Measurements from ENCODE around the gene TRIM58. TPM values are rescaled to one million over a fixed set of nuclear protein-coding genes. Genes with fewer than 3 reads are reported as not detected.

Gene TRIM58
- polyA plus RNA-seq, 2 donors, result 0.15 TPM; not detected in 1

DNA sequence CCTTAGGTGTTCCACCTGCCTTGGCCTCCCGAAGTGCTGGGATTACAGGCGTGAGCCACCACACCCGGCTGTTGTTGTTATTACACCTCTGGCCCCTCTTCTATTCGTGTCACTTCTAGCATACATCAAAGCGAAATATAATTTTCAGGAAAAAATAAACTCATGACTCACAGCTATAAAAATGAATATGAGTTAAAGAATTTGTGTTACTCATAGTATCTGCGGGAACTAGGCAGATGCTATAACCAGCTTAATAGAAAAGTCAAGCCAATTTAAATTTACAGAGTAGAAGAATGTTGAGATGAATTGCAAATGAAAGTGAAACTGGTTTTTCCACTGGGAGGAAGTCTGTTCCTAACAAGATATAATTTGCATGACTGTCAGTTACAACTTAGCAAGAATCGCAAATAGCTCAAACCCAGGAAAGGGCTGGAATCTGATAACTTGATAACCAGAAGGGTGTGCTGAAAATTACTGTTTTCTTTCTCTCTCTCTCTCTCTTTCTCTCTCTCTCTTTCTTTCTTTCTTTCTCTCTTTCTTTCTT, 49.6 kb downstream of the TRIM58 start:
- H3K27me3 ChIP-seq (ENCODE audit: control insufficient read depth in 1 of 2, insufficient read depth in 2 of 2, low read length in 2 of 2), result no peaks in the 10 kb centered on the region
- no peaks in the 10 kb centered on the region for H3K36me3 ChIP-seq (ENCODE audit: control insufficient read depth in 2 of 2, insufficient read depth in 2 of 2, low read length in 1 of 2)
- H3K27ac ChIP-seq (ENCODE audit: low read depth in 2 of 2, low read length in 1 of 2), result peak overlapping the region in 1 of 2 donors; percentile 22
- H3K4me1 ChIP-seq (ENCODE audit: control insufficient read depth in 2 of 2, insufficient read depth in 2 of 2, low read length in 1 of 2), result no peaks in the 10 kb centered on the region
- H3K4me3 ChIP-seq (ENCODE audit: low read depth in 1 of 2, low read length in 2 of 2), result no peak overlapping the region
- H3K9me3 ChIP-seq (ENCODE audit: control insufficient read depth in 2 of 2, insufficient read depth in 1 of 2, low read depth in 1 of 2, low read length in 1 of 2), result peaks cover 0 to 4% of the 10 kb centered on the region in 2 donors
- 40 to 50% methylated on average over 7 of the region's 7 CpGs for WGBS, 2 donors

DNA sequence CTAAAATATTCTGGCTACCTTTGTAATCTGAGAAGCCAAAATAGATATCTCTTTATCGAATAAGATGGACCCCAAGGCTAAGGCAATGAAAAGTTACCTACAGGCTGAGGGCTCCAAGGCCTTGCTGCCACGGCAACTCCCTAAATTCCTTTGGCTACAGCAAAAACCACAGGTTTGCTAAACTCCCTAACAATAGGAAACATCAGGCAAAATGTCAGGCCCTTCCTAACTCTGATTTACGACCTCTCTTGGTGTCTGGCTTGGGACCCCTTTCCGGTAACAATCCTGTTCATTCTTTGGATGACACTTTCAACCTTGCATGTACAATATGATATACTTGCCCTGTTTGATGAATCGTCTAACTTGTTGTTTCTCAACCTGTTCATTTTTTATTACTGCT, 51.8 kb downstream of the TRIM58 start:
- Histone ChIP-seq H3K9me3 (ENCODE audit: control insufficient read depth in 2 of 2, insufficient read depth in 1 of 2, low read depth in 1 of 2, low read length in 1 of 2) (peaks cover 0 to 4% of the 10 kb centered on the region in 2 donors), H3K27me3 (ENCODE audit: control insufficient read depth in 1 of 2, insufficient read depth in 2 of 2, low read length in 2 of 2) (no peaks in the 10 kb centered on the region), H3K27ac (ENCODE audit: low read depth in 2 of 2, low read length in 1 of 2) (no peak overlapping the region), H3K36me3 (ENCODE audit: control insufficient read depth in 2 of 2, insufficient read depth in 2 of 2, low read length in 1 of 2) (no peaks in the 10 kb centered on the region), H3K4me1 (ENCODE audit: control insufficient read depth in 2 of 2, insufficient read depth in 2 of 2, low read length in 1 of 2) (no peaks in the 10 kb centered on the region), H3K4me3 (ENCODE audit: low read depth in 1 of 2, low read length in 2 of 2) (no peak overlapping the region)
- 80% methylated on average over 5 of the region's 5 CpGs for WGBS, 2 donors

DNA sequence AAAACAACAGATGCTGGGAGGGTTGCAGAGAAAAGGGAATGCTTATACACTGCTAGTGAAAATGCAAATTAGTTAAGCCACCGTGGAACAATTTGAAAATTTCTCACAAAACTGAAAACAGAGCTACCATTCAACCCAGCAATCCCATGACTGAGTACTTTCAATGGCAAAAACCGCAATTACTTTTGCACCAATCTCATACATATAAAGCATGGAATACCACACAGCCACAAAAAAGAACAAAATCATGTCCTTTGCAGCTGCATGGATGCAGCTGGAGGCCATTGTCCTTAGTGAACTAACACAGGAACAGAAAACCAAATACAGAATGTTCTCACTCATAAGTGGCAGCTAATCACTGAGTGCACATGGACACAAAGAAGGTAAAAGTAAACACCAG, 56.8 kb downstream of the TRIM58 start:
- H3K4me3 ChIP-seq (ENCODE audit: low read depth in 1 of 2, low read length in 2 of 2), result no peak overlapping the region
- no peaks in the 10 kb centered on the region for H3K36me3 ChIP-seq (ENCODE audit: control insufficient read depth in 2 of 2, insufficient read depth in 2 of 2, low read length in 1 of 2)
- H3K9me3 ChIP-seq (ENCODE audit: control insufficient read depth in 2 of 2, insufficient read depth in 1 of 2, low read depth in 1 of 2, low read length in 1 of 2), result peaks cover 0 to 4% of the 10 kb centered on the region in 2 donors
- 66 to 75% methylated on average over 2 of the region's 2 CpGs for WGBS, 2 donors
- no peaks in the 10 kb centered on the region for H3K27me3 ChIP-seq (ENCODE audit: control insufficient read depth in 1 of 2, insufficient read depth in 2 of 2, low read length in 2 of 2)
- no peaks in the 10 kb centered on the region for H3K4me1 ChIP-seq (ENCODE audit: control insufficient read depth in 2 of 2, insufficient read depth in 2 of 2, low read length in 1 of 2)
- H3K27ac ChIP-seq (ENCODE audit: low read depth in 2 of 2, low read length in 1 of 2), result no peak overlapping the region

DNA sequence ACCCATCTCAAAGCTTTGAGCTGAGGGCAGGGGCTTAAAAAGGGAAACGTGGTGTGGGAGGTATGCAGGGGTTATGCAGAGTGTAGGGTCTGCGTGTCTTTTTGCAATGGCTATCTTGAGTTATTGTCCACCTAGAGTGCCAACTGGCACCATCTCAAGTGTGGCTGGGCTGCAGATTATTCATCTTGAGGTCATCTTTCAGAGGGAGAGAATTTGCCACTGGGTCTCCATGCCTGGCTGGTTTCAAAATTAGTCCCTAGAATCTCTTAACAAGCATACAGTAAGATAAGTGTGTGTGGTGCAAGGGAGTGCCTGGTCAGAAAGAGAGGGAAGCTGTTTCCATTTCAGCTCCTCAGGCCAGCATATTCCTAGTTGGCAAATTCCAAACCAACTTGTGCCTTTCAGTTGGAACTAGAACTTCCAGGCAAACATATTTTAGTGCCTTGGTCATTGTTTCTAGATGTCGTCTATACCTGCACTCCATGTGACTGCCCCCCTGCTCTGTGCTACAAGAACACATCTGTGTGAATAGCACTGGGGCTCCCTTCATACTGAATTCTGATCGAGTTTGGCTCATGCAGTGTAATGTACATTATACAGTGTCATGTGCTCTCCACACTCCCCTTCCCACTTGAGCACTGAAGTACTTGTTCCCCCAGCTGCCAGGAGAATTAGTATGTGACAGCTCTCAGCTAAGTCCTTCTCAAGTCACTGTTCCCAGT, 58.1 kb downstream of the TRIM58 start:
- H3K36me3 ChIP-seq (ENCODE audit: control insufficient read depth in 2 of 2, insufficient read depth in 2 of 2, low read length in 1 of 2), result no peaks in the 10 kb centered on the region
- H3K27ac ChIP-seq (ENCODE audit: low read depth in 2 of 2, low read length in 1 of 2), result no peak overlapping the region
- WGBS, 2 donors, result 59 to 62% methylated on average over 4 of the region's 4 CpGs
- peaks cover 0 to 4% of the 10 kb centered on the region in 2 donors for H3K9me3 ChIP-seq (ENCODE audit: control insufficient read depth in 2 of 2, insufficient read depth in 1 of 2, low read depth in 1 of 2, low read length in 1 of 2)
- no peak overlapping the region for H3K4me3 ChIP-seq (ENCODE audit: low read depth in 1 of 2, low read length in 2 of 2)
- H3K27me3 ChIP-seq (ENCODE audit: control insufficient read depth in 1 of 2, insufficient read depth in 2 of 2, low read length in 2 of 2), result no peaks in the 10 kb centered on the region
- H3K4me1 ChIP-seq (ENCODE audit: control insufficient read depth in 2 of 2, insufficient read depth in 2 of 2, low read length in 1 of 2), result no peaks in the 10 kb centered on the region

DNA sequence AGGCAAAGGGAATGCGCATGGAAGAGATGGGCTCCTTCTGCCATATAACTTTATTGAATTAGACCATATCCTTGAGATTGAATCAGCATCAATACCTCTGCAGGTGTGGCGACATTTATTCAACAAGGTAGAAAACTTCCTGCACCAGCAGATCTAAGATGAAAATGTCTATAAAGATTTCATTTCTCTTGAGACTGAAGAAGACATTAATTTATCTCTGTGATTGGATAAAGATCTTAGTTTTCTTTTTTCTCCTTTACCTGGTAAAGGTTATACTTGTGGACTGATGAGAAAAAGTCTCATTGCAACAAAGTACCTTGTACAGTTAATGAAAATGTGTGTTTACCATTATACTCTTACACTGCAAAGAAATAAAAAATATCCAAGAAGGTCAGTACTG, 63.0 kb downstream of the TRIM58 start, which contains the start of gene OR2T8:
Gene OR2T8 (plus strand): TSS at position 301 of the 400 bp plus-strand sequence. CDS start 766 bp downstream, outside the sequence.
- 77 to 93% methylated on average over 2 of the region's 2 CpGs for WGBS, 2 donors
- Histone ChIP-seq H3K9me3 (ENCODE audit: control insufficient read depth in 2 of 2, insufficient read depth in 1 of 2, low read depth in 1 of 2, low read length in 1 of 2) (peaks cover 0 to 4% of the 10 kb centered on the region in 2 donors), H3K27ac (ENCODE audit: low read depth in 2 of 2, low read length in 1 of 2) (no peak within 1 kb of the TSS), H3K4me3 (ENCODE audit: low read depth in 1 of 2, low read length in 2 of 2) (no peak within 1 kb of the TSS), H3K27me3 (ENCODE audit: control insufficient read depth in 1 of 2, insufficient read depth in 2 of 2, low read length in 2 of 2) (no peaks in the 10 kb centered on the region), H3K36me3 (ENCODE audit: control insufficient read depth in 2 of 2, insufficient read depth in 2 of 2, low read length in 1 of 2) (no peaks in the 10 kb centered on the region), H3K4me1 (ENCODE audit: control insufficient read depth in 2 of 2, insufficient read depth in 2 of 2, low read length in 1 of 2) (no peaks in the 10 kb centered on the region)

DNA sequence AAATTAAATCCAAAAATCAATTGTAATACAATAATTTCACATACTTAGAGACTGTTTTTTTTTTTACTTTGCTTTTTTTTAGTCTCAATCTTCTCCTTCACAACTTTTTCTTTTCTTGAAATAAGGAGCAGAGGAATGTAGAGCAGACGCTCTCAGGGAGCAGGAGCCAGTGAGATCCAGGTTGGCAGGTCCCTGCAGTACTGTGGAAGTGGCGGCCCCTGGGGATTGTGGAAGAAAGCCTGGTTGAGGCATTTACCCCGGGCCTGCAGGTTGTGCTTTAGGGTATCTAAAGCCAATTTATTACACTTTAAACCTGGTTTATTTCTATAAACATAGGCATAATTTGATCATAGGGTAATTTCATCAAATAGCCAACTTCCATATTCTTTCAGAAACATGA, 67.0 kb downstream of the TRIM58 start:
- Histone ChIP-seq H3K27me3 (ENCODE audit: control insufficient read depth in 1 of 2, insufficient read depth in 2 of 2, low read length in 2 of 2) (no peaks in the 10 kb centered on the region), H3K36me3 (ENCODE audit: control insufficient read depth in 2 of 2, insufficient read depth in 2 of 2, low read length in 1 of 2) (no peaks in the 10 kb centered on the region), H3K4me3 (ENCODE audit: low read depth in 1 of 2, low read length in 2 of 2) (no peak overlapping the region), H3K4me1 (ENCODE audit: control insufficient read depth in 2 of 2, insufficient read depth in 2 of 2, low read length in 1 of 2) (no peaks in the 10 kb centered on the region), H3K9me3 (ENCODE audit: control insufficient read depth in 2 of 2, insufficient read depth in 1 of 2, low read depth in 1 of 2, low read length in 1 of 2) (no peaks in the 10 kb centered on the region), H3K27ac (ENCODE audit: low read depth in 2 of 2, low read length in 1 of 2) (no peak overlapping the region)
- WGBS, 2 donors, result 69 to 70% methylated on average over 3 of the region's 3 CpGs

DNA sequence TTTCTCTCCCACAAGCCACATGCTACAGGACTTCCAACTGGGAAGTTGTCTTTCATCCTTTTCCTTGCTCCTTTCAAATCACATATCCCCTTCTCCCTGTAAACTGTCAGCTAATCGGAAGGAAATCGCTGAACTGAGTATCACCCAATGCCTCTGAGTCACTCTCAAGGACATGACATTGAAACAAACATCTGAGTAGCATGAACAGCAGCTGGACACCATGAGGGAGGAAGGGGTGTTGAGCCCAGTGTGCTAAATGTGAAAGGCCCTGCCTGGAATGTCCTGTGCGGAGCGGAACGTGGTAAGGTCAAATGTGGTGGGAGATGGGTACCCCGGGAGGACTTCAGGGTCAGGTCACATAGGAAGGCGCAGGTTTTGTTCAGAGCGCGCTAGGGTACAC, 67.9 kb downstream of the TRIM58 start, which contains the start of gene OR2AJ1:
Gene OR2AJ1 (plus strand): TSS at position 22 of the 400 bp plus-strand sequence. CDS start 8,880 bp downstream, outside the sequence.
- Histone ChIP-seq H3K36me3 (ENCODE audit: control insufficient read depth in 2 of 2, insufficient read depth in 2 of 2, low read length in 1 of 2) (no peaks in the 10 kb centered on the region), H3K9me3 (ENCODE audit: control insufficient read depth in 2 of 2, insufficient read depth in 1 of 2, low read depth in 1 of 2, low read length in 1 of 2) (no peaks in the 10 kb centered on the region), H3K27me3 (ENCODE audit: control insufficient read depth in 1 of 2, insufficient read depth in 2 of 2, low read length in 2 of 2) (no peaks in the 10 kb centered on the region), H3K4me3 (ENCODE audit: low read depth in 1 of 2, low read length in 2 of 2) (no peak within 1 kb of the TSS), H3K4me1 (ENCODE audit: control insufficient read depth in 2 of 2, insufficient read depth in 2 of 2, low read length in 1 of 2) (no peaks in the 10 kb centered on the region), H3K27ac (ENCODE audit: low read depth in 2 of 2, low read length in 1 of 2) (no peak within 1 kb of the TSS)
- WGBS, 2 donors, result 82 to 87% methylated on average over 9 of the region's 9 CpGs

Other genes with a start within 250 kb of the TRIM58 start
- gene OR13G1, start 177.4 kb upstream of the TRIM58 start, polyA plus RNA-seq, result not detected
- gene OR6F1, start 140.5 kb upstream of the TRIM58 start, polyA plus RNA-seq, result not detected
- not detected for gene OR14K1, start 118.6 kb upstream of the TRIM58 start, polyA plus RNA-seq
- not detected for gene OR14A2, start 109.0 kb upstream of the TRIM58 start, polyA plus RNA-seq
- gene OR1C1, start 96.6 kb upstream of the TRIM58 start, polyA plus RNA-seq, result not detected
- gene OR14A16, start 33.1 kb upstream of the TRIM58 start, polyA plus RNA-seq, result not detected
- gene OR11L1, start 15.3 kb upstream of the TRIM58 start, polyA plus RNA-seq, result not detected
- under 1 TPM in 1 of 2 donors, not detected in 1; 0.12 TPM for gene OR2W3, start 38.4 kb downstream of the TRIM58 start, polyA plus RNA-seq
- not detected for gene OR2T8, start 63.1 kb downstream of the TRIM58 start, polyA plus RNA-seq
- gene OR2AJ1, start 67.7 kb downstream of the TRIM58 start, polyA plus RNA-seq, result not detected
- gene OR2L8, start 91.7 kb downstream of the TRIM58 start, polyA plus RNA-seq, result not detected
- not detected for gene OR2AK2, start 108.0 kb downstream of the TRIM58 start, polyA plus RNA-seq
- gene OR2L5, start 156.5 kb downstream of the TRIM58 start, polyA plus RNA-seq, result not detected
- not detected for gene OR2L2, start 172.9 kb downstream of the TRIM58 start, polyA plus RNA-seq
- gene OR2L3, start 189.6 kb downstream of the TRIM58 start, polyA plus RNA-seq, result not detected
- not detected for gene OR2L13, start 238.0 kb downstream of the TRIM58 start, polyA plus RNA-seq

Data from esophagus (tissue), 2 donors.